ENCODE data around the gene ADNP.

Gene ADNP

GRCh38 chr20:50958615-50959542, 27.6 kb upstream of the ADNP start, which contains the start of gene MOCS3:
MOCS3 (plus strand) TSS chr20:50958818; CDS start chr20:50958843, 25 bp downstream.
- peaks cover 12% of the 10 kb centered on the region; the same call in 1 of the 2 replicates for H3K4me1 ChIP-seq (ENCODE audit: control insufficient read depth, insufficient read depth, low read length)
- H3K27me3 ChIP-seq (ENCODE audit: control insufficient read depth, insufficient read depth, low read length), result no peaks in the 10 kb centered on the region
- peak within 1 kb of the TSS; percentile 94 for H3K4me3 ChIP-seq (ENCODE audit: low read depth, low read length)
- H3K9me3 ChIP-seq (ENCODE audit: control insufficient read depth, insufficient read depth, low read depth, low read length), result no peaks in the 10 kb centered on the region
- peak within 1 kb of the TSS; percentile 92 for H3K9ac ChIP-seq (ENCODE audit: low read length)
- peak within 1 kb of the TSS; percentile 98 for H3K27ac ChIP-seq (ENCODE audit: low read depth, low read length)
- H3K36me3 ChIP-seq (ENCODE audit: control insufficient read depth, insufficient read depth, low read length), result peaks cover 23% of the 10 kb centered on the region

GRCh38 chr20:50957798-50958614, 26.8 kb upstream of the ADNP start, which contains the start of gene DPM1:
DPM1 (minus strand) TSS chr20:50958532; CDS start chr20:50958523, 9 bp downstream.
- peak within 1 kb of the TSS; percentile 92 for H3K9ac ChIP-seq (ENCODE audit: low read length)
- H3K27me3 ChIP-seq (ENCODE audit: control insufficient read depth, insufficient read depth, low read length), result no peaks in the 10 kb centered on the region
- no peaks in the 10 kb centered on the region for H3K9me3 ChIP-seq (ENCODE audit: control insufficient read depth, insufficient read depth, low read depth, low read length)
- H3K36me3 ChIP-seq (ENCODE audit: control insufficient read depth, insufficient read depth, low read length), result peaks cover 32% of the 10 kb centered on the region
- peaks cover 12% of the 10 kb centered on the region; the same call in 1 of the 2 replicates for H3K4me1 ChIP-seq (ENCODE audit: control insufficient read depth, insufficient read depth, low read length)
- peak within 1 kb of the TSS; percentile 98 for H3K27ac ChIP-seq (ENCODE audit: low read depth, low read length)
- H3K4me3 ChIP-seq (ENCODE audit: low read depth, low read length), result peak within 1 kb of the TSS; percentile 94

GRCh38 chr20:50957276-50957675, 26.0 kb upstream of the ADNP start:
- Histone ChIP-seq H3K9me3 (ENCODE audit: control insufficient read depth, insufficient read depth, low read depth, low read length) (no peaks in the 10 kb centered on the region), H3K9ac (ENCODE audit: low read length) (peak overlapping the region; percentile 92), H3K27me3 (ENCODE audit: control insufficient read depth, insufficient read depth, low read length) (no peaks in the 10 kb centered on the region), H3K36me3 (ENCODE audit: control insufficient read depth, insufficient read depth, low read length) (peaks cover 34% of the 10 kb centered on the region), H3K4me3 (ENCODE audit: low read depth, low read length) (peak overlapping the region; percentile 94), H3K4me1 (ENCODE audit: control insufficient read depth, insufficient read depth, low read length) (peaks cover 12% of the 10 kb centered on the region; the same call in 1 of the 2 replicates), H3K27ac (ENCODE audit: low read depth, low read length) (peak overlapping the region; percentile 98; the same call in 1 of the 2 replicates)

GRCh38 chr20:50953821-50954220, 22.6 kb upstream of the ADNP start:
- Histone ChIP-seq H3K4me3 (ENCODE audit: low read depth, low read length) (no peak overlapping the region), H3K36me3 (ENCODE audit: control insufficient read depth, insufficient read depth, low read length) (peaks cover 59% of the 10 kb centered on the region), H3K9ac (ENCODE audit: low read length) (no peak overlapping the region)

GRCh38 chr20:50953196-50953595, 22.0 kb upstream of the ADNP start:
- H3K9me3 ChIP-seq (ENCODE audit: control insufficient read depth, insufficient read depth, low read depth, low read length), result no peaks in the 10 kb centered on the region
- H3K27ac ChIP-seq (ENCODE audit: low read depth, low read length), result no peak overlapping the region
- no peaks in the 10 kb centered on the region for H3K27me3 ChIP-seq (ENCODE audit: control insufficient read depth, insufficient read depth, low read length)
- peaks cover 65% of the 10 kb centered on the region for H3K36me3 ChIP-seq (ENCODE audit: control insufficient read depth, insufficient read depth, low read length)
- H3K4me3 ChIP-seq (ENCODE audit: low read depth, low read length), result no peak overlapping the region
- no peak overlapping the region for H3K9ac ChIP-seq (ENCODE audit: low read length)
- 0 out of 2 replicates have a peak, but pooled peaks cover 3% of the 10 kb centered on the region for H3K4me1 ChIP-seq (ENCODE audit: control insufficient read depth, insufficient read depth, low read length)

More at GRCh38 chr20:50953821-50954220, 22.6 kb upstream of the ADNP start:
- Histone ChIP-seq H3K9me3 (ENCODE audit: control insufficient read depth, insufficient read depth, low read depth, low read length) (no peaks in the 10 kb centered on the region), H3K27me3 (ENCODE audit: control insufficient read depth, insufficient read depth, low read length) (no peaks in the 10 kb centered on the region), H3K27ac (ENCODE audit: low read depth, low read length) (no peak overlapping the region), H3K4me1 (ENCODE audit: control insufficient read depth, insufficient read depth, low read length) (0 out of 2 replicates have a peak, but pooled peaks cover 3% of the 10 kb centered on the region)

- H3K4me3 ChIP-seq (ENCODE audit: low read depth, low read length), result no peak overlapping the region
- H3K27ac ChIP-seq (ENCODE audit: low read depth, low read length), result no peak overlapping the region
- H3K9me3 ChIP-seq (ENCODE audit: control insufficient read depth, insufficient read depth, low read depth, low read length), result no peaks in the 10 kb centered on the region
- peaks cover 89% of the 10 kb centered on the region for H3K36me3 ChIP-seq (ENCODE audit: control insufficient read depth, insufficient read depth, low read length)
- no peaks in the 10 kb centered on the region for H3K27me3 ChIP-seq (ENCODE audit: control insufficient read depth, insufficient read depth, low read length)
- H3K4me1 ChIP-seq (ENCODE audit: control insufficient read depth, insufficient read depth, low read length), result no peaks in the 10 kb centered on the region
- H3K9ac ChIP-seq (ENCODE audit: low read length), result no peak overlapping the region
These were observed 17.0 kb upstream of the ADNP start for GRCh38 chr20:50948132-50948785.

- H3K36me3 ChIP-seq (ENCODE audit: control insufficient read depth, insufficient read depth, low read length), result peaks cover 88% of the 10 kb centered on the region
These were observed 11.8 kb upstream of the ADNP start for GRCh38 chr20:50943069-50943468.

GRCh38 chr20:50933589-50933988, 2.4 kb upstream of the ADNP start:
- Histone ChIP-seq H3K9ac (ENCODE audit: low read length) (no peak overlapping the region), H3K27ac (ENCODE audit: low read depth, low read length) (no peak overlapping the region), H3K9me3 (ENCODE audit: control insufficient read depth, insufficient read depth, low read depth, low read length) (no peaks in the 10 kb centered on the region)

More at GRCh38 chr20:50943069-50943468, 11.8 kb upstream of the ADNP start:
- no peaks in the 10 kb centered on the region for H3K9me3 ChIP-seq (ENCODE audit: control insufficient read depth, insufficient read depth, low read depth, low read length)
- no peak overlapping the region for H3K4me3 ChIP-seq (ENCODE audit: low read depth, low read length)
- H3K9ac ChIP-seq (ENCODE audit: low read length), result no peak overlapping the region
- H3K27me3 ChIP-seq (ENCODE audit: control insufficient read depth, insufficient read depth, low read length), result no peaks in the 10 kb centered on the region
- H3K4me1 ChIP-seq (ENCODE audit: control insufficient read depth, insufficient read depth, low read length), result no peaks in the 10 kb centered on the region
- no peak overlapping the region for H3K27ac ChIP-seq (ENCODE audit: low read depth, low read length)

GRCh38 chr20:50932691-50933280, 1.5 kb upstream of the ADNP start:
- no peak overlapping the region for H3K9ac ChIP-seq (ENCODE audit: low read length)
- no peak overlapping the region for H3K4me3 ChIP-seq (ENCODE audit: low read depth, low read length)
- H3K9me3 ChIP-seq (ENCODE audit: control insufficient read depth, insufficient read depth, low read depth, low read length), result no peaks in the 10 kb centered on the region
- no peaks in the 10 kb centered on the region for H3K27me3 ChIP-seq (ENCODE audit: control insufficient read depth, insufficient read depth, low read length)
- H3K27ac ChIP-seq (ENCODE audit: low read depth, low read length), result no peak overlapping the region
- H3K36me3 ChIP-seq (ENCODE audit: control insufficient read depth, insufficient read depth, low read length), result peaks cover 77% of the 10 kb centered on the region
- H3K4me1 ChIP-seq (ENCODE audit: control insufficient read depth, insufficient read depth, low read length), result peaks cover 22% of the 10 kb centered on the region

More at GRCh38 chr20:50933589-50933988, 2.4 kb upstream of the ADNP start:
- Histone ChIP-seq H3K27me3 (ENCODE audit: control insufficient read depth, insufficient read depth, low read length) (no peaks in the 10 kb centered on the region), H3K4me1 (ENCODE audit: control insufficient read depth, insufficient read depth, low read length) (peaks cover 15% of the 10 kb centered on the region), H3K36me3 (ENCODE audit: control insufficient read depth, insufficient read depth, low read length) (peaks cover 72% of the 10 kb centered on the region), H3K4me3 (ENCODE audit: low read depth, low read length) (no peak overlapping the region)

GRCh38 chr20:50932016-50932485, 814 bp upstream of the ADNP start:
- Histone ChIP-seq H3K9ac (ENCODE audit: low read length) (peak overlapping the region; percentile 94), H3K9me3 (ENCODE audit: control insufficient read depth, insufficient read depth, low read depth, low read length) (no peaks in the 10 kb centered on the region), H3K27ac (ENCODE audit: low read depth, low read length) (peak overlapping the region; percentile 99), H3K4me1 (ENCODE audit: control insufficient read depth, insufficient read depth, low read length) (peaks cover 24% of the 10 kb centered on the region), H3K27me3 (ENCODE audit: control insufficient read depth, insufficient read depth, low read length) (no peaks in the 10 kb centered on the region), H3K4me3 (ENCODE audit: low read depth, low read length) (peak overlapping the region; percentile 66), H3K36me3 (ENCODE audit: control insufficient read depth, insufficient read depth, low read length) (peaks cover 79% of the 10 kb centered on the region)

All from HUES6 (cell line).